Activated CD4-positive, alpha-beta T cell treated with anti-CD3 and anti-CD28 coated beads for 24 hours (primary cell): ENCODE results near the gene PIK3AP1.
"Not testable (repeated sequence)": the region's sequence is repeated elsewhere in the genome, so short reads cannot be mapped to it uniquely, and the experiment has no call there.

ENCODE experiments used
- DNase-seq, 2 donors: peaks; one replicate each; pipeline ENCODE4 v3.0.0-alpha.2; 2020; ENCODE audit warnings: low read depth in 2 of 2

Gene PIK3AP1

GRCh38 chr10:96577069-96577468 lies 143.2 kb downstream of the PIK3AP1 start:
- no peak for DNase-seq

GRCh38 chr10:96576277-96576980 lies 143.9 kb downstream of the PIK3AP1 start:
- no peak for DNase-seq

- DNase-seq, result not testable (repeated sequence)
Observed at GRCh38 chr10:96574564-96574963, 145.8 kb downstream of the PIK3AP1 start.

GRCh38 chr10:96573036-96573435 lies 147.3 kb downstream of the PIK3AP1 start:
- DNase-seq, result no peak

GRCh38 chr10:96570983-96571964 lies 149.0 kb downstream of the PIK3AP1 start:
- DNase-seq, result no peak

GRCh38 chr10:96570511-96570910 lies 149.8 kb downstream of the PIK3AP1 start:
- no peak for DNase-seq

- no peak for DNase-seq
Observed at GRCh38 chr10:96568402-96568801, 151.9 kb downstream of the PIK3AP1 start.

- DNase-seq, result no peak
Observed at GRCh38 chr10:96565774-96566173, 154.5 kb downstream of the PIK3AP1 start.

GRCh38 chr10:96560966-96561887 lies 159.1 kb downstream of the PIK3AP1 start:
- DNase-seq, result no peak

GRCh38 chr10:96560489-96560888 lies 159.8 kb downstream of the PIK3AP1 start:
- no peak for DNase-seq

- no peak for DNase-seq
Observed at GRCh38 chr10:96556003-96556402, 164.3 kb downstream of the PIK3AP1 start.

- DNase-seq, result no peak
Observed at GRCh38 chr10:96555330-96555729, 165.0 kb downstream of the PIK3AP1 start.

- DNase-seq, result no peak
Observed at GRCh38 chr10:96548589-96548988, 171.7 kb downstream of the PIK3AP1 start.

GRCh38 chr10:96545558-96545957 lies 174.8 kb downstream of the PIK3AP1 start:
- not testable (repeated sequence) for DNase-seq
